LNCAP (cell line): Measurements from ENCODE around the gene DMAC2.
A peak's percentile ranks its signal among the peaks of the same experiment; 100 is the strongest.

ENCODE experiments used
- TF ChIP-seq, protein P1 (sequence below): fragments of 450-650 bp; IDR thresholded peaks from 2 replicates; pipeline ENCODE4 v1.5.1; 2017; ENCODE audit warnings: mild to moderate bottlenecking

The DMAC2 gene

DNA sequence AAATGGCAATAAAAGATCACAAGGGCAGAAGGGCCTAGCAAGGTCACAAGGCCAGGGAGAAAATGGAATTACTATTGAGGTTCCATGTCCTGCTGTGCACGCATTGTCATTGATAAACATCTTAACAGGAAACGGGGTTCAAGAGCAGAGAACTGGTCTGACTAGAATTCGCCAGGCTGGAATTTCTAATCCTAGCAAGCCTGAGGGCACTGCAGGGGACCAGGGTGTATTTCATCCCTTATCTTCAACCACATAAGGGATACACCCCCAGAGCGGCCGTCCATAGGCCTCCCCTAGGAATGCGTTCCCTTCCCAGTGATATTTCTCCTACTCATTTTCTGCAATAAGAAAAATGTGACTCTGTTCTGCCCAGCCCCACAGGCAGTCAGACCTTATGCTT lies 22.8 kb upstream of the DMAC2 start:
- TF ChIP-seq, protein P1, sequence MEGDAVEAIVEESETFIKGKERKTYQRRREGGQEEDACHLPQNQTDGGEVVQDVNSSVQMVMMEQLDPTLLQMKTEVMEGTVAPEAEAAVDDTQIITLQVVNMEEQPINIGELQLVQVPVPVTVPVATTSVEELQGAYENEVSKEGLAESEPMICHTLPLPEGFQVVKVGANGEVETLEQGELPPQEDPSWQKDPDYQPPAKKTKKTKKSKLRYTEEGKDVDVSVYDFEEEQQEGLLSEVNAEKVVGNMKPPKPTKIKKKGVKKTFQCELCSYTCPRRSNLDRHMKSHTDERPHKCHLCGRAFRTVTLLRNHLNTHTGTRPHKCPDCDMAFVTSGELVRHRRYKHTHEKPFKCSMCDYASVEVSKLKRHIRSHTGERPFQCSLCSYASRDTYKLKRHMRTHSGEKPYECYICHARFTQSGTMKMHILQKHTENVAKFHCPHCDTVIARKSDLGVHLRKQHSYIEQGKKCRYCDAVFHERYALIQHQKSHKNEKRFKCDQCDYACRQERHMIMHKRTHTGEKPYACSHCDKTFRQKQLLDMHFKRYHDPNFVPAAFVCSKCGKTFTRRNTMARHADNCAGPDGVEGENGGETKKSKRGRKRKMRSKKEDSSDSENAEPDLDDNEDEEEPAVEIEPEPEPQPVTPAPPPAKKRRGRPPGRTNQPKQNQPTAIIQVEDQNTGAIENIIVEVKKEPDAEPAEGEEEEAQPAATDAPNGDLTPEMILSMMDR: no peak

DNA sequence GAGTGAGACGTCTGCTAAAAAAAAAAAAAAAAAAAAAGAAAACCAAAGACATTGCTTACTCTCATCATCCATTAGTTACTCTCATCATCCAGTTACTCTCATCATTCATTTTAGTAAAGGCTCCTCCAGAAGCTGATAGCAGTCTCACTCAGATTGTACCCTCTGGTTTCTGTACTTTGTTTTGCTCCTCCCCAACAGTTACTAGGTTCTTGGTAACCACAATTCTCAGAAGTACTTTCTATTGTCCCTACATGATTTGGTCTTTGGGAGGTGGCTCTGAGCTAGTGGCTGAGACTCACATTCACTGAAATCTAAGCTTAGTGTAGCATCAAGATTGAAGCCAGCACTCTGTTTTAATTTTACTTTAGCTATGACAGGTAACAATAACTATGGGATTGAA lies 17.5 kb upstream of the DMAC2 start:
- TF ChIP-seq, protein P1: no peak

DNA sequence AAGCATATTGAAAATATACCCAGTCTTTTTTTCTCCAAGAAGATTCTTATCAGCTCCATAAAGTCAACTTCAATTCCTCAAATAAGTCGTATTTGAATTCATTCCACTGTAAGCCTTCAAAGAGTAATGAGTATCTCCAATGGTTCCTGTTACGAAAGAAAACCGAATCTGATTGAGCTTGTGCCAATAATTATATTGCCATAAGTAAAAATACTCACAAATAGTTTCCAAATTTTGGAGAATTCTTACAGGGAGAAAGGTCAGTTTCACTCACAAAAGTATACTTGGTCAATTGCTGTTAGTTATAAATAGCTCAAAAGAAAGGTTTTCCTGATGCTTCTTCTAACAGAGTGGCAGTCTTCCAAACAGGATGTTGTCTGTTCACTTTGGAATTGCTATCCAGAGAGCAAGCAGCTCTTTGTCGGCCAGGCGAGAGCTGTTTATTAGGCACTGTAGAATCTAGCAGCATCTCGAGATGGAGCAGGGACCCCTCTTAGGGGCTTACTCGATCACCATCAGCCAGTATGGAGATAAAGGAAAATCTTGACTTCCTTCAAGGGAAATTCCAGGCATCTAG lies 16.7 kb upstream of the DMAC2 start:
- TF ChIP-seq, protein P1: no peak

DNA sequence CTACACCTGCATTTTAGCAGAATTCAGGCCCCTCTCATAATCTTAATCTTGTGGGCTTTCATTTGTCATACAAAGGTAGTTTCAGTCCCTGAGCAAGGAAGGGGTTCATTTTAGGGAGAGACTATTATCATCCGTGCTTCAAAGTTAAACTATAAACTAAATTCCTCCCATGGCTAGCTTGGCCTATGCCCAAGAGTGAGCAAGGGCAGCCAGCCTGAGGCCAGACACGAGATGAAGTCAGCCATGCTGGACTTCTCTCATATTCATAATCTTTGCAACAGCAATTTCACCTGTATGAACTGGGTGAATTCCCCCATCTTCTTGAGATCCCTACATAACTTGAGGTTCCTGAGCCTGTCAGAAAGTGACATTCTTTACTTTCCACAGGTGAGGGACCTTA lies 16.2 kb upstream of the DMAC2 start:
- TF ChIP-seq, protein P1: no peak

DNA sequence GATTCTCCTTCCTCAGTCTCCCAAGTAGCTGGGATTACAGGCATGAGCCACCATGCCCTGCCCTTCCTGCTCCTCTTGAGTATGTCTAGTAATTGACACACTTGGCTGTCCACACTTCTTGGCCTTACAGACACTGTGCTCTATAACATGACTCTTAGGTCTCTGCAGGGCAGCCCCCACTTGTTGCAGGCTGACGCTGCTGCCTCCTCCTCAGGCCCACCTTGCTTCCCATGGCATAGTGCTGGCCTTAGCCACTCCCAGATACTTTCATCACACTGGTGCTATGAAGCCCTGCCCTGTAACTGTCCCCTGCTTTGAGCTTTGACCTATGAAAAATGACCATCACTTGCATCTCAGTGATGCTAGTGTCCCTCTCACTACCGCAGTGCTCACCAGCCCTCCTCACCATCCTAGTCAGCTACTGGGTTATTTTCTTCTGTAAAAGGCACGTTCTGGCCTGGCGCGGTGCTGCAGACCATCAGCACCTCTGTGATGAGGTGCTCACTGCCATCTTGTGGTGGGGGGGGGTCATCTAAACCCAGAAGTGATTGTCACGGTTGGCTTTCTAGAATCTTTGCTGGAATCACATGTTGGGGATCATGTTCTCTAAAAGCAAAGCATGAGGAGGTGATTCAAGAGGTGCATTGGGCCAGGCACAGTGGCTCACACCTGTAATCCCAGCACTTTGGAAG lies 13.0 kb upstream of the DMAC2 start:
- TF ChIP-seq, protein P1: no peak

DNA sequence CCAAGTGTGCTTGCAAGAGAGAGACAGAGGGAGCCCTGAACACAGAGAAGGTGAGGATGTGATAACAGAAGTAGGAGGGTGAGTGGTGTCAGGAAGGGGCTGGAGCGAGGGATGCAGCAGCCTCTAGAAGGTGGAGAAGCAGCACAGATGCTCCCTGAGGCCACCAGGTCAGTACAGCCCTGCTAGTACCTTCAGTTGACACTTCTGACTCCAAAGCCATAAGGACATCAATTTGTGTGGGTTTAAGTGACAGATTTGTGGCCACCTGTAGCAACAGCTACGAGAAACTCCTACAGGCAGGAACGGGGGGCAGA lies 10.1 kb upstream of the DMAC2 start:
- TF ChIP-seq, protein P1: no peak

DNA sequence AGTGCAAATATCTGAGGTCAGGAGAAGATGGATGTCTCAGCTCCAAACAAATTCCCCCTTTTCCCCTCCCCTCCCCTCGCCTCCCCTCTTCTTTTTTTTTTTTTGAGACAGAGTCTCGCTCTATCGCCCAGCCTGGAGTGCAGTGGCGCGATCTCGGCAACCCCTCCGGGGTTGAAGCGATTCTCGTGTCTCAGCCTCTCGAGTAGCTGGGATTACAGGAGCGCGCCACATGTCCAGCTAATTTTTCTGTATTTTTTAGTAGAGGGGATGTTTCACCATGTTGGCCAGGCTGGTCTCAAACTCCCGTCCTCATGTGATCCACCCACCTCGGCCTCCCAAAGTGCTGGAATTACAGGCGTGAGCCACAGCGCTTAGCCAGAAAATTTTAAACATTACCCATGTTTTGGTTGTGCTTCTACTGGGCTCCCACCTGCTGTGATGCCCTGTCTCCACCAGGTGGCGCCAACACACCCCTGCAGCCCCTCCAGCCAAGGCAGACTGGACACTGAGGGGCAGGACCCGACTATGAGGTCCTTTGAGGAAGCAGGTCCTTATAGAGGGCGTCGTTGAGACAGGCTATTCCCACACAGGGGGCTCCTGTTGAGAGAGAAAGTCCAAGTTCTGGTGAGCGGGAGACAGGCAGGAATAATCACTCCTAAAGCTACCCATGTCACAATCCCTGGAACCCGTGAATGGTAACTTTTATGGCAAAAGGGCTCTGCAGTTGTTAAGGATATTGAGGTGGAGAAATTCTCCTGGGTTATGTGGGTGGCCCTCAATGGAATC lies 9.6 kb upstream of the DMAC2 start:
- TF ChIP-seq, protein P1: peak; percentile 74
